Mucosa of descending colon (tissue), 3 donors: Measurements from ENCODE around the gene DHX16. TPM values are rescaled to one million over a fixed set of nuclear protein-coding genes. Genes with fewer than 3 reads are reported as not detected.

Experiments
- ATAC-seq: fragments of 200-7000 bp; cut with Tn5 transposase; one replicate; pipeline ENCODE4 v1.9.1; 2020; ENCODE audit warnings: mild to moderate bottlenecking, moderate library complexity
- DNase-seq, 3 donors: peaks; one replicate each; pipeline ENCODE4 v3.0.0-alpha.2; 2020
- H3K36me3 ChIP-seq: fragments of 200-600 bp; one replicate; pipeline ENCODE4 v1.8.0; 2021; ENCODE audit warnings: low read depth, mild to moderate bottlenecking
- H3K4me1 ChIP-seq: fragments of 200-600 bp; one replicate; pipeline ENCODE4 v1.8.0; 2021; ENCODE audit warnings: low read depth, mild to moderate bottlenecking
- H3K4me3 ChIP-seq: fragments of 200-600 bp; one replicate; pipeline ENCODE4 v1.8.0; 2021; ENCODE audit warnings: mild to moderate bottlenecking
- H3K9me3 ChIP-seq: fragments of 200-600 bp; one replicate; pipeline ENCODE4 v1.8.0; 2021; ENCODE audit warnings: mild to moderate bottlenecking
- intact Hi-C, 2 donors: fragments of 100-400 bp; cut with DNase I in 1 of 2; cut with micrococcal nuclease in 1 of 2; formaldehyde crosslinking; loops; one replicate each; pipeline versions ENCODE4 v1.11.0 to v1.11.1; 2022; cut with DNase I, micrococcal nuclease
- total RNA-seq, 3 donors: library from RNA; stranded (reverse); fragmentation: NEBNext Ultra II Directional in 2 of 3; extraction: Animal tissue kit (Norgen Biotek cat#: 25700) in 2 of 3; gene quantifications; one replicate each; pipeline versions ENCODE4 v1.2.1 to v1.2.4, GENCODE V29; 2021 to 2023
- TF ChIP-seq, protein P1 (sequence below): fragments of 200-600 bp; IDR thresholded peaks from one replicate; pipeline ENCODE4 v1.8.0; 2022; ENCODE audit warnings: antibody characterized with exemption, mild to moderate bottlenecking
- donor health status: DM: no; HTN: no; CAD: no; lungs with moderate emphysema.
- donor health status: DM: no; HTN: no; CAD: no.
- donor health status: DM: no; HTN: yes; CAD: no.

Gene DHX16
- total RNA-seq, 3 donors from 2014 or later: 31.0 to 36.2 (median 36.0) TPM

DNA sequence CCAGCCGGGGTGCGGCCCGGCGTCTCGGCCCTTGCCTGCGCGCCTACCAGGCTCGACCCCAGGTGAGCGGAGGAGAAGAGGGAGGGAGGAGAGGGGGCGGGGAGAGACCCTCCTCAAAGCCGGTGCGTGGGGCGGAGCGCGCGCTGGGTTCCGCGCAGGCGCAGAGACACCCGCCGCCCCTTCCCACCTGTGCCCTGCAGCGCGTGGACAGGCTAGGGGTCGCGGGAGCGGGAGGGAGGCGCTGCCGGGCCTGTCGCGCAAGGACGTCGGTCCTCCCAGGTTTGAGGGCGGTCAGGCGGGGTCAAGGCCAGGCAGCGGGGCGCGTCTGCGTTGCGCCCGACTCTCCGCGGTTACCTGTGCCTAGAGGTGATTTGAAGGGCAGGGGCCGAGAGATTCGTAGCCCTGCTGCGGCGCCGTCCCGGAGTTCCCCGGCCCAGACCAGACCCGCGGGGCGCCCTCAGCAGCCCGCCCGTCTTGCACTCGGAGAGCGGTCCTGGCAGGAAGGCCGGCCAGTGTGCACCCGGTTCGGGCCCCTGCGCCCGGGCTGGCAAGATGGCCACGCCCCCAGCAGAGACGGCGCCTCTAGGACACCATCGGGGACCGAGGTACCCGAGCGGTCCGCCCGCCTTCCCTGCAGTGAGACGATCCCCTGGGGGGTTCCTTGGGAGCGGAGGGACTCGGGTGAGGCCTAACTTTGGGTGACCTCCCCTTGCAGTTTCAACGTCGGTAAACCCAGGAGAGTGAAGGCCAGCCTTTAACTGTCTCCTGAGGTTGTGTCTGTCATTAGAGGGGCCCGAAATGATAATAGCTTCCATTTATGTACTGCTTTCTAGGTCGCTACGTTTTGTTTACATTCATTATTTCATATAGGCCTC lies 25.3 kb downstream of the DHX16 start:
- H3K9me3 ChIP-seq: no peaks in the 10 kb centered on the region
- intact Hi-C loops: no loop called here
- TF ChIP-seq, protein P1, sequence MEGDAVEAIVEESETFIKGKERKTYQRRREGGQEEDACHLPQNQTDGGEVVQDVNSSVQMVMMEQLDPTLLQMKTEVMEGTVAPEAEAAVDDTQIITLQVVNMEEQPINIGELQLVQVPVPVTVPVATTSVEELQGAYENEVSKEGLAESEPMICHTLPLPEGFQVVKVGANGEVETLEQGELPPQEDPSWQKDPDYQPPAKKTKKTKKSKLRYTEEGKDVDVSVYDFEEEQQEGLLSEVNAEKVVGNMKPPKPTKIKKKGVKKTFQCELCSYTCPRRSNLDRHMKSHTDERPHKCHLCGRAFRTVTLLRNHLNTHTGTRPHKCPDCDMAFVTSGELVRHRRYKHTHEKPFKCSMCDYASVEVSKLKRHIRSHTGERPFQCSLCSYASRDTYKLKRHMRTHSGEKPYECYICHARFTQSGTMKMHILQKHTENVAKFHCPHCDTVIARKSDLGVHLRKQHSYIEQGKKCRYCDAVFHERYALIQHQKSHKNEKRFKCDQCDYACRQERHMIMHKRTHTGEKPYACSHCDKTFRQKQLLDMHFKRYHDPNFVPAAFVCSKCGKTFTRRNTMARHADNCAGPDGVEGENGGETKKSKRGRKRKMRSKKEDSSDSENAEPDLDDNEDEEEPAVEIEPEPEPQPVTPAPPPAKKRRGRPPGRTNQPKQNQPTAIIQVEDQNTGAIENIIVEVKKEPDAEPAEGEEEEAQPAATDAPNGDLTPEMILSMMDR: no peak
- no peaks in the 10 kb centered on the region for H3K36me3 ChIP-seq
- peaks cover 13% of the 10 kb centered on the region for H3K4me1 ChIP-seq
- peak; percentile 78 to 90 (median 86) for DNase-seq
- H3K4me3 ChIP-seq: peak overlapping the region; percentile 94
- ATAC-seq: peak; percentile 80

DNA sequence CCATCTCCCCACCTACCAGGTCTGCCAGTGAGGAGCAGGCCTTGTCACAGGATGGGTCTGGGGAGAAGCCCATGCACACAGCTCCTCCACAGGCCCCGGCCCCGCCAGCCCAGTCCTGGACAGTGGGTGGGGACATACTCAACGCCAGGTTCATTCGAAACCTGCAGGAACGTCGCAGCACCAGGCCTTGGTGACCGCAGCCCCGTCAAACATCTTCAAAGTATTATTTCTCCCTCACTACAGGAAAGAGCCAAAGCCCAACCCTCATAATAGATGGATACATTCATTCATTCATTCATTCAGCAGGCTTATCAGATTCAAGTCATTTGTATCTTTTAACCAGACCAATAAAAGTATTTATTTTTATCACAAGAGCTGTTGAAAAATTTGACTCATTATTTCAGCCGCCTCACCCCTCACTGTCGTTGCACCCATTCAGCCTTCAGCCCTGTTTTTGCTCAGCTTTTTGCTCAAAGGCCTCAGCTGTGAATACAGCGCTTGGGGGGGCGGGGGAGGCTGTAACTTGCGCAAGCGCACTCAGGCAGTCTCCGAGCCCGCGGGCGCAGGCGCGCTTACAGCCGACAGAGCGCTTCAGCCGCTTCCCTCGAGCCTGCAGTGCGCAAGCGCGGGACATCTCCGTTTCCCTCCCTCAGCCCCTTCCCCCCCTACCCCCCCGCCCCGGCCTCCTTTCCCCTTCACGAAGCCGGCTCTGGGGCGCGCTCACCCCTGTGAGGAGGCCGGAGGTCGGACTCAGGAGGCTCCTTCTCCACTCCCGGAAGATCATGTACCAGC lies 26.2 kb downstream of the DHX16 start, which contains the start of gene C6orf136:
Gene C6orf136 (plus strand): TSS at position 684 of the 792 bp plus-strand sequence. CDS start 99 bp downstream, at position 783.
- H3K4me3 ChIP-seq: peak within 1 kb of the TSS; percentile 94
- no peaks in the 10 kb centered on the region for H3K36me3 ChIP-seq
- peak; percentile 88 for ATAC-seq
- TF ChIP-seq, protein P1: no peak
- H3K9me3 ChIP-seq: no peaks in the 10 kb centered on the region
- intact Hi-C loops: no loop called here
- DNase-seq: peak; percentile 95 to 97 (median 95)
- H3K4me1 ChIP-seq: peaks cover 13% of the 10 kb centered on the region

DNA sequence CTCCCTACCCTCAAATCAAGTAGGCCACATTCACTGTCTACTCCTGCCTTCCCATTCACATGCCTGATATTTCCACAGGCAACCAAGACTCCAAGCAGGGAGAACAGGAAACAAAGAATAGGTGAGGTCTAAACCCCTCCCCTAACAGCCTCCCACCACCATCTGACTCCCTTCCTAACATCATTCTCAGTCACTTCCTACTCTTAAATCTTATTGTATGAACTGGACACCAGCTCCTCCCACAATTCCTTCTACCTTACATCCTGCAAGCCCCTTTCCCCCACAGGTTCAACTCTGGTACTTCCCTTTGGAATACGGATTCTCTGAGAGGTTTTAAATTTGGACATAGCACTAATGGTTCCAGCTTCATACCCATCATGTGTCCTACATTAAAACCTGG lies 26.8 kb downstream of the DHX16 start:
- TF ChIP-seq, protein P1: no peak
- no peaks in the 10 kb centered on the region for H3K36me3 ChIP-seq
- H3K4me1 ChIP-seq: peaks cover 13% of the 10 kb centered on the region
- intact Hi-C loops: no loop called here
- no peak overlapping the region for H3K4me3 ChIP-seq
- no peak for DNase-seq
- ATAC-seq: no peak
- H3K9me3 ChIP-seq: no peaks in the 10 kb centered on the region

DNA sequence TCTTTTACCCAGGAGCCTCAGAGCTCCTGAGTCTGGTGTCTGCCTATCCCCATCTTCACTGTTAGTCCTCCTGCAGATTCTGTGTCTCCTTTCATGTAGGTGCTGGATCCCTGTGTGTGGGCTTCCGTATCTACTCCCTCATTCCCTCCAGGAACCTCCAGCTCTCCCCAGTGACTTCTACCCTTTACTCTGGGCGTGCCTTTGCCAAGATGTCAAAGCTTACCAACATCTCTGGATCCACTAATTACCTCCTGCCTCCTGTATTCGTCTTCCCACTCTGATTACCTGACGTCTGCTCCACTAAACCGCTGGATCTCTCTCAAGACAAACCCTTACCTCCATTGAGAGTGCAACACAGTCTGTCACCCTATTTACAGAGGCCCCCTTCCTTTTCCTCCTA lies 28.0 kb downstream of the DHX16 start:
- TF ChIP-seq, protein P1: no peak
- no peaks in the 10 kb centered on the region for H3K36me3 ChIP-seq
- ATAC-seq: no peak

DNA sequence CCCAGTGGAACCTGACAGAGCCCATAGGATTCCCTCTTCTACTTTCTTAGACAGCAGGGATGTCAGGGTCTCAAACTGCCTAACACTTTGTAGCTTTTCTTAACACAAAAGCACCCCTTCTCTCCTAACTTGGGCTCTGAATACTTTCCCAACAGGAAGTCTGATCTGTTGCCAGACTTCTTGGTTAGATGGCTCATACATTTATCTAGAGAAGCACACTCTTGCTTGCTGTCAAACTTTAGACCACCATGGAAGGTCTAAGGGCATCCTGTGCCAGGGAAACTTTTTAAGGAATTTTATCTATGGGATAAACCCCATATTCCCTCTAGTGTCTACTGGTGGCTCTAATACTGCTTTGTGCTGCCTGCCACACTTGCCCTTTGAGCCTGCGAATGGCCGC lies 29.1 kb downstream of the DHX16 start:
- intact Hi-C loops: no loop called here
- no peaks in the 10 kb centered on the region for H3K36me3 ChIP-seq
- no peak overlapping the region for H3K4me3 ChIP-seq
- ATAC-seq: no peak
- peaks cover 17% of the 10 kb centered on the region for H3K4me1 ChIP-seq
- H3K9me3 ChIP-seq: no peaks in the 10 kb centered on the region
- DNase-seq: no peak
- TF ChIP-seq, protein P1: no peak

More for the DNA sequence above, 28.0 kb downstream of the DHX16 start:
- Histone ChIP-seq H3K4me3 (no peak overlapping the region), H3K9me3 (no peaks in the 10 kb centered on the region), H3K4me1 (peaks cover 13% of the 10 kb centered on the region)
- intact Hi-C loops: no loop called here
- no peak for DNase-seq
